Fibroblast of skin of back (primary cell): ENCODE data around the gene AXIN1. TPM values are rescaled to one million over a fixed set of nuclear protein-coding genes. Genes with fewer than 3 reads are reported as not detected.
"Not testable (repeated sequence)": the region's sequence is repeated elsewhere in the genome, so short reads cannot be mapped to it uniquely, and the experiment has no call there.

Experiments used
- DNase-seq: peaks from one replicate; pipeline ENCODE4 v3.0.0-alpha.2; 2013
- polyA plus RNA-seq, 2 experiments: library from polyadenylated mRNA; unstranded; fragments of 120-200 nt; gene quantifications; one replicate each; pipeline ENCODE4 v1.2.1, GENCODE V29; 2013; ENCODE audit not compliant: insufficient read length in 2 of 2

The AXIN1 gene
- polyA plus RNA-seq (2013, experiment 1 of 2; ENCODE audit: insufficient read length): 21.0 TPM
- polyA plus RNA-seq (2013, experiment 2 of 2; ENCODE audit: insufficient read length): 20.3 TPM

DNA sequence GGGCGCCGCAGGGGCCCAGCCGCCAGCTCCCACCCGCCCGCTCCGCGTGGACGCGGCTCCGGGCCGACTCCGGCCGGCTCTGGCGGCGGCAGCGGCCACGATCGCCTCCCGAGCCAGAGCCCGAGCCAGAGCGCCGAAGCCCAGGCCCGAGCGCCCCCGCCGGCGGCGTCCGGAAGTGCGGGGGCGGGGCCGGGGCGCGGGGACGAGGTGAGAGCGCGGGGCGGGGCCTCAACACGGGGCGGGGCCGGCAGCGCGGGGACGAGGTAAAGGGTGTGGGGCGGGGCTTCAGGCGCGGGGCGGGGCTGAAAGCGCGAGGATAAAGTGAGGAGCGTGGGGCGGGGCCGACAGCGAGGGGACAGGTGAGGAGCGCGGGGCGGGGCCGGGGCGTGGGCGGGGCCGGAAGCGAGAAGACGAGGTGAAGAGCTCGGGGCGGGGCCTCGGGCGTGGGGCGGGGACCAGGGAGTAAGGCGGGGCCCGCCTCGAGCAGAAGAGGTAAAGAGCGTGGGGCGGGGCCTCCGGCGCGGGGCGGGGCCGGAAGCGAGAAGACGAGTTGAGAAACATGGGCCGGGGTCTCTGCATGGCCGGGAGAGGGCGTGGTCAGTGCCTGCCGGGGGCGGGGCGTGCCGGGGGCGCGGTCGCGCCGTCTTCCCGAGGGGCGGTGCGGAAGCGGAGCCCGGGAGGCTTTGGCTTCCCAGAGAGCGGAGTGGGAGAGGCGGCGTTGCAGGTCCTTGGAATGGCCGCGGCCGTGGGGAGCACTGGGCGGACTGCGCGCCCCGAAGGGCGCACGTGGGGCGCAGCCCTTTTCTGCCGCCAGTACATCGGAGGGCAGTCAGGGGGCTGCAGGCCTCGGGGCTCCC lies at the start of gene AXIN1:
AXIN1 (minus strand) TSS at position 177 of the 857 bp plus-strand sequence. CDS start 5,698 bp downstream, outside the sequence.
- peak; percentile 92 for DNase-seq

- DNase-seq: peak; percentile 84
Measured at GRCh38 chr16:401468-402348, 49.2 kb upstream of the AXIN1 start, which contains the start of gene DECR2. DECR2 (plus strand) TSS chr16:401885; CDS start chr16:401964, 79 bp downstream.

GRCh38 chr16:400061-400591 lies 47.6 kb upstream of the AXIN1 start:
- no peak for DNase-seq

- DNase-seq: no peak
Measured at GRCh38 chr16:399340-400019, 47.0 kb upstream of the AXIN1 start.

DNA sequence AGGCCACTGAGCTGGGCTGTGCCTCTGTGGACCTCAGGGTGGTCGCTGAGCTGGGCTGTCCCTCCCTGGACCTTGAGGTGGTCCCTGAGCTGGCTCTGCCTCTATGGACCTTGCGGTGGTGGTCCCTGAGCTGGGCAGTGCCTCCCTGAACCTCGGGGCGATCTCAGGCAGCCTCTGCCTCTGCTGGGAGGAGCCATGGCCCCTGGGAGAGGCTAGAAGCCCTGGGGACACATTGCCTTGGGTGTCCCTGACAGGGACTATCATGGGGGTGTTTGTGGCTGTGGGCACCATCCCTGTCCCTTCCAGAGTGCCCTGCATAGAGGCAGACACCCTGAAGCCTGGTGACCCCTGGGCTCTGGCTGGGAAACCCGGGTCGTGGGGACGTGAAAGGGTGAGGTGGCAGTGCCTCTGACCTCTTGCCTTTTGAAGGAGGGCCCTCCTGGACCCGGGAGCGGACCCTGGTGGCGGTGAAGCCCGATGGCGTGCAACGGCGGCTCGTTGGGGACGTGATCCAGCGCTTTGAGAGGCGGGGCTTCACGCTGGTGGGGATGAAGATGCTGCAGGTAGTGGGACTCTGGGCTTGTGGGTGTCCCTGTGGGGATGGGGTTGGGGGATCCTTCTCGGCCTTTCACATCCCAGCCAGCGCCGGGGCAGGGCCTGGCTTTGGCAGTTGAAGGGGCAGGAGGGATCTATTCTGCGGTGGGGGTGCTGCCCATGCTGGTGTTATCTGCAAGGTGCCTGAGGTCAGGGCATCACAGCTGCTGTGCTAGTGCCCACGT lies 46.2 kb upstream of the AXIN1 start:
- DNase-seq: no peak

- DNase-seq: peak; percentile 78
Measured at GRCh38 chr16:397736-398332, 45.3 kb upstream of the AXIN1 start.

- peak; percentile 47 for DNase-seq
Measured at GRCh38 chr16:397135-397661, 44.7 kb upstream of the AXIN1 start, which contains the start of gene NME4. NME4 (plus strand) TSS chr16:397199; CDS start chr16:397223, 24 bp downstream.

GRCh38 chr16:396605-397004 lies 44.1 kb upstream of the AXIN1 start:
- DNase-seq: peak; percentile 66

GRCh38 chr16:396199-396598 lies 43.7 kb upstream of the AXIN1 start:
- DNase-seq: no peak

DNA sequence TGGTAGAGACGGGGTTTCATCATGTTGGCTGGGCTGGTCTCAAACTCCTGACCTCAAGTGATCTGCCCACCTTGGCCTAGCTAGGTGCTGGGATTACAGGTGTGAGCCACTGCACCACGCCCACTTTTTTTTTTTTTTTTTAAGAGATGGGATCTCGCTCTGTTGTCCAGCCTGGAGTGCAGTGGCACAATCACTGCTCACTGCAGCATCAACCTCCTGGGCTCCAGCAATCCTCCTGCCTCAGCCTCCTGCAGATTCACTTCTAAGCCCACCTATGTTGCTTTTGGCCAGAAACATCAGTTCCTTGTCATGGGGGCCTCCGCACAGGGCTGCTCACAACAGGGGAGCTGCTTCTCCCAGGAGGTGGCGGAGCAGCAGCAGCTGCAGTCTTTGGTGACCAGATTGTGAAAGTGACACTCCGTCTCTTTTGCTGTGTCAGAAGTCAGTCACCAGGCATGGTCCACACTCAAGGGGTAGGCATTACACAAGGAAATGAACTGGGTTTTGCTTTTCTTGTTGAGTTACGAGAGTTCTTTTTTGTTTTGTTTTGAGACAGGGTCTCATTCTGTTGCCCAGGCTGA lies 40.0 kb upstream of the AXIN1 start:
- no peak for DNase-seq

GRCh38 chr16:391885-392335 lies 39.4 kb upstream of the AXIN1 start:
- DNase-seq: peak; percentile 73

DNA sequence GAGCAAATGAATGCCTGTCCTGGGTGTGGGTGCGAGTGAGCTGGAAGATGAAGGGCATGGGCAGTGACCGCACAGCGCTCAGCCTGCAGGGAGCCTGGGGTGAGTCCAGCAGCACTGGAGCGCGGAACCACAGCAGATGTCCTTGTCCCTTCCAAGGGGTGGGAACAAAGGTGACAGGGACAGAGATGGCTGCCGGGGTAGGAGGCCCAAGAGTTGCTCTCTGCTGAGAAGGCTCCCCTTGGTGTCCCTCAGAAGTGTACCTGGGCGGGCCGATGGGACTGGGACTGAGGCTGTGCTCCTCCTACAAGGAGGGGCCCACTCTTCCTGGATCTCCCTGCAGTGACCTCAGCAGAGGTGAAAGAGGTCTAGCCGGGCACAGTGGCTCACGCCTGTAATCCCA lies 36.8 kb upstream of the AXIN1 start:
- no peak for DNase-seq

DNA sequence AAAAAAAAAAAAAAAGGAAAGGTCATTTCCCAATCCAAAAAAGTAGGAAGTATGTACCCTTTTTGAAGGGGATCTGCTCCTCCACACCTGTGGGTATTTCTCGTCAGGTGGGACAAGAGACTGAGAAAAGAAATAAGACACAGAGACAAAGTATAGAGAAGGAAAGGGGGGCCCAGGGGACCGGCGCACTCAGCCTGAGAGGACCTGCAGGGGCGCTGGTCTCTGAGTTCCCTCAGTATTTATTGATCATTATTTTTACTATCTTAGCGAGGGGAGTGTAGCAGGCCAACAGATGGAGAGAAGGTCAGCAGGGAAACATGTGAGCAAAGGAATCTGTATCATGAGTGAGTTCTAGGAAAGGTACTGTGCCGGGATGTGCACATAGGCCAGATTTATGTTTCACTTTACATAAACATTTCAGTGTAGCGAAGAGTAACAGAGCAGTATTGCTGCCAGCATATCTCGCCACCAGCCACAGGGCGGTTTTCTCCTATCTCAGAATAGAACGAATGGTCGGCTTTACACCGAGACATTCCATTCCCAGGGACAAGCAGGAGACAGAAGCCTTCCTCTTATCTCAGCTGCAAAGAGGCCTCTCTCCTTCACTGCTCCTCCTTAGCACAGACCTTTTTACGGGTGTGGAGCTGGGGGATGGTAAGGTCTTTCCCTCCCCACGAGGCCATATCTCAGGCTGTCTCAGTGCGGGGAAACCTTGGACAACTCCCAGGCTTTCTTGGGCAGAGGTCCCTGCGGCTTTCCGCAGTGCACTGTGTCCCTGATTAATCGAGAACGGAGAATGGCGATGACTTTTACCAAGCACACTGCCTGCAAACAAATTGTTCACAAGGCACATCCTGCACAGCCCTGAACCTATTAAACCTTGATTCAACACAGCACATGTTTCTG lies 35.5 kb upstream of the AXIN1 start:
- not testable (repeated sequence) for DNase-seq

DNA sequence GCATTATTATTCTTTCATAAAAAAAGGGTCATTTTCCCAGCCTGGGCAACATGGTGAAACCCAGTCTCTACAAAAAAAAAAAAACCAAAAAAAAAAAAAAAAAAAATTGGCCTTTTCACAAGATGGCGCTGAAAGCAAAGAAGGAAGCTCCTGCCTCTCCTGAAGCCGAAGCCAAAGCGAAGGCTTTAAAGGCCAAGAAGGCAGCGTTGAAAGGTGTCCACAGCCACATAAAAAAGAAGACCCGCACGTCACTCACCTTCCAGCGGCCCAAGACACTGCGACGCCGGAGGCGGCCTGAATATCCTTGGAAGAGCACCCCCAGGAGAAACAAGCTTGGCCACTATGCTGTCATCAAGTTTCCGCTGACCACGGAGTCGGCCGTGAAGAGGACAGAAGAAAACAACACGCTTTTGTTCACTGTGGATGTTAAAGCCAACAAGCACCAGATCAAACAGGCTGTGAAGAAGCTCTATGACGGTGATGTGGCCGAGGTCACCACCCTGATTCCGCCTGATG lies 34.2 kb upstream of the AXIN1 start:
- DNase-seq: no peak

DNA sequence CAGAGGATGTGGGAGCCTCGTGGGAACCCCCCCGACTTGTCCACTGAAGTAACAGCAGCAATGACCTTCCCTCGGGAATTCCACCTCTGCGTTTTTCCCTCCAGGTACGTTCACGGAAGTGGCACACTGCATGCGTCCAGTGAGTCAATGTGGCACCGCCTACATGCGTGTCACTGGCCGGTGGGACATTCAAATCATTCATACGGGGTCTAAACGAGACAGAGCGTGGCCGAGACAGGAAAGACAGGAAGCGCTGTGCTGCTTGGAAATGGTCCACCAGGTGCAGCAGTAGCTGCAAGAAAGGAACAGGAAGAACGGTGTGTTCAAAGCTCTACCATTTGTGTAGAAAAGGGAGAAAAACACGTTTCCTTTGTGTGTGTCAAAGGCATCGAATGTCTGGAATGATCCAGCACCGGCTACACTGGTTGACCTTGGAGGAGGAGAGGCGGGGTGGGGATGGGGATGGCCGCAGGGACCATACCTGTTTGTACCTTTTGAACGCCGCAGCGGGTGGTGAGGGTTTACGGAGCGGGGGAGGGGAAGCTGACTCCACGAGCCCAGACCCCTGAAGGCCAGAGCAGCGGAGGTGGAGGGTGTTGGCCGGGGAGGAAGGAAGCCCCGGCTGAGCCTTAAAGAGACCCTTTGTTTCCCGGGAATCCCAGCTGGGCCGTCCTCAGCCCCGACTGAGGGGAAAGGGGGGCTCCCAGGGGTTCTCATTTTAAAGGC lies 31.0 kb upstream of the AXIN1 start:
- DNase-seq: no peak

DNA sequence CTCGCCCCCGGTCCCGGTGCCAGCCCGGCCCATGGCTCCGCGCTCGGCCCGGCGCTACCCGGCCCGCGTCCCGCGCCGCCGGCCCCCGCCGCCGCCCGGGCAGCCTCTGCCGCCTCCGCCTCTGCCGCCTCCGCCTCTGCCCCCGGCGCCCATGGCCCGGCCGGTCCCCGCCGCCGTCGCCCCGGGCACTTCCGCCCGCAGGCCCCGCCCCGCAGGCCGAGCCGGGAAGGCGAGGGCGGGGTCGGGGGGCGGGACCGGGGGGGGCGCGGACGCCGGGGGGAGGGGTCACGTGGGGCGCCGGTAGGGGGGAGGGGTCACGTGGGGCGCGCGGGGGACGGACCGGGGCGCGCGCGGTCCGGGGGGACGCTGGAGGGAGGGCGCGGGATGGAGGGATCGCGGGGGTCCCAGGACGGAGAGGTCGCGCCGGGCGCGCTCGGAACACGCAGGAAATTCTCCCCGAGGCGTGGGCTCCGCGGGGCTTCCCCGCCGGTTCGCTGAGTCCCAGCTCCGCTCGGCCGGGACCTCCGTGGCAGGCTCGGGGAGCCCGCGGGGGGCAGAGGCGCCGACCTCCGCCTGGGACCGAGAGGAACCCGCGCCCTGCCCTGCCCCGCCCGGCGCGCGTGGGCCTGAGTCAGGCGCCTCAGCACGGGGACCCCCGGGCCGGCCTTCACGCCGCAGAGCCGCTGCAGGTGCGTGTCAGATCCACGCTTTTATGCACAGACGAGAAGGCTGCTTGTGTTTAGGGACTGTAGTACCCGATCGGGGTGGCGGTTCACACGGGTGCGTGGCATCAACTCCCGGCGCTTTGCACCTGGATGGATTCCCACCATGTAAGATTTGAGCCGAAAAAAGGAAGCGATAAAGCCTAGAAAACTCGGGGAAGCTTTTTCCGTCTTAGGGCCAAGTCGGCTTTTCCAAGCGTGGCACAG lies 29.5 kb upstream of the AXIN1 start, which contains the start of gene PGAP6:
PGAP6 (minus strand) TSS at position 190 of the 929 bp plus-strand sequence; CDS start at position 33, 157 bp downstream.
- peak; percentile 65 for DNase-seq
